ENCODE data around the gene GATC. TPM values are rescaled to one million over a fixed set of nuclear protein-coding genes. Genes with fewer than 3 reads are reported as not detected.

The GATC gene
- total and polyA plus RNA-seq, 7 experiments from 2014 or later = 14.4 to 30.6 (median 24.6) TPM

DNA sequence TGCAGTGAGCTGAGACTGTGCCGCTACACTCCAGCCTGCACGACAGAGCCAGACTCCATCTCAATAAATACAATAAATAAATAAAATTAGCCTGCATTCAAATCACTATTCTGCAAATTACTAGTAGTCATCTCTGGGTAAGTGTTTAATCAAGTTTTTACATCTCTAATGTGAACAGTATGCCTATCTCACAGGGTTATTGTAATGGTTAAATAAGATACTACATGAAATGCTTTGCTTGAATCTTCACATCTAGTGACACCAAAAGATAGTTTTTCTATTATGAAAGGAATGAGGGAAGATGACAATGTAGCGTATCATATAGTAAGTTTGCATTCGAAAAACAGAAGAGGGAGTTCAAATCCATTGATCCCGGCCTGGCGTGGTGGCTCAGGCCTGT lies 21.2 kb downstream of the GATC start:
- ChIA-PET POLR2A (interaction anchor here (3.3 to 4.5 kb wide), 3 partner anchors 9 to 28 kb away, joined by 24 to 34 read pairs (median 30); partner anchors contain the start of genes COX6A1 and DYNLL1), CTCF (interaction anchor here (0.7 to 2.8 kb wide), 8 partner anchors 8 to 1915 kb away, joined by 3 to 13 read pairs (median 6); no protein-coding TSS in a partner anchor)
- Mint-ChIP-seq H3K36me3 (peaks cover 4 to 25% (median 9%) of the 10 kb centered on the region in 5 donors), H3K4me1 (peaks cover 32 to 54% (median 49%) of the 10 kb centered on the region in 7 donors), H3K9me3 (no peaks in the 10 kb centered on the region), H3K4me3 (peak overlapping the region; percentile 7 to 93 (median 88)), H3K27ac (peak overlapping the region; percentile 4 to 87 (median 62)), H3K27me3 (no peaks in the 10 kb centered on the region)
- peaks cover 4 to 31% of the 10 kb centered on the region in 2 donors for H3K4me1 ChIP-seq (ENCODE audit: control insufficient read depth in 2 of 2, insufficient read depth in 2 of 2, low read length in 2 of 2)
- peaks cover 15 to 36% (median 32%) of the 10 kb centered on the region in 3 experiments for H3K36me3 ChIP-seq (ENCODE audit: control insufficient read depth in 2 of 3, insufficient read depth in 3 of 3, low read length in 3 of 3)
- H3K27ac ChIP-seq (ENCODE audit: low read depth, low read length) = no peak overlapping the region
- H3K4me3 ChIP-seq (ENCODE audit: low read length) = no peak overlapping the region
- intact Hi-C loops (cut with micrococcal nuclease) = no loop called here
- DNase-seq (no peak), ATAC-seq (no peak)
- no peaks in the 10 kb centered on the region for H3K27me3 ChIP-seq (ENCODE audit: control insufficient read depth in 2 of 2, insufficient read depth in 2 of 2, low read length in 2 of 2)
- no peaks in the 10 kb centered on the region for H3K9me3 ChIP-seq (ENCODE audit: control insufficient read depth in 2 of 3, low read length in 3 of 3)

DNA sequence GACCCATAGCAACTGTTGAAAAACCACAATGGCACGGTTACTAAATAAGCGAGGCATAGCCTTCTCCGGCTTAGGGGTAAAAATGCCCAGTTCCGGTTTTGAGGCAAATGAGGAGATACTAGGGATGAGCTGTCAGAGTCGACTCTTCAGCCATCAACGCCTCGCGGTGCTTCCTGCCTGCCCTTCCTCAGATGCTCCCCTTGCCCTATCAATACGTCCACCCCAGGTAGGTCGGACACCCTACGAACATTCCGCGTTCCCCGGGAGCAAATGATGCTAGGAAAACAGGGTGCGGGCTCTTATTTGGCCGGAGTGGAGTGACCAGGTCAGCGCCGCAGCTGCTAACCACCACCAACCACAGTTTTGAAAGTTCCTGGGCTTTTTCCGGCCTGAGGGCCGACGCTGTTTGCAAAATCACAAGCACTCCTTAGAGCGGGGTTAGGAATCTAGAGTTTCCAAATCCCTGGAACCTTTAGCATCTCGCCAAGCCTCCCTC lies 22.1 kb downstream of the GATC start:
- H3K4me3 ChIP-seq (ENCODE audit: low read length) = peak overlapping the region; percentile 78
- no peaks in the 10 kb centered on the region for H3K27me3 Mint-ChIP-seq
- peaks cover 35 to 59% (median 49%) of the 10 kb centered on the region in 7 donors for H3K4me1 Mint-ChIP-seq
- peak overlapping the region; percentile 86 for H3K27ac ChIP-seq (ENCODE audit: low read depth, low read length)
- no peaks in the 10 kb centered on the region for H3K27me3 ChIP-seq (ENCODE audit: control insufficient read depth in 2 of 2, insufficient read depth in 2 of 2, low read length in 2 of 2)
- intact Hi-C loops (cut with micrococcal nuclease) = loop anchor here (2.0 kb wide), 2 partner anchors 14 to 152 kb away; no protein-coding TSS in a partner anchor
- peak overlapping the region; percentile 71 to 92 (median 86) for H3K27ac Mint-ChIP-seq
- H3K9me3 ChIP-seq (ENCODE audit: control insufficient read depth in 2 of 3, low read length in 3 of 3) = no peaks in the 10 kb centered on the region
- H3K36me3 Mint-ChIP-seq = peaks cover 4 to 18% (median 9%) of the 10 kb centered on the region in 5 donors
- peak in 1 of 9 donors; percentile 30 for DNase-seq
- peaks cover 11 to 30% (median 28%) of the 10 kb centered on the region in 3 experiments for H3K36me3 ChIP-seq (ENCODE audit: control insufficient read depth in 2 of 3, insufficient read depth in 3 of 3, low read length in 3 of 3)
- ChIA-PET POLR2A (interaction anchor here (0.6 to 4.5 kb wide), 18 partner anchors 10 to 1420 kb away, joined by 3 to 34 read pairs (median 4); partner anchors contain the start of genes COQ5, COX6A1, DYNLL1 and PSMD9), CTCF (interaction anchor here (1.4 to 2.2 kb wide), 3 partner anchors 9 to 35 kb away, joined by 3 to 6 read pairs (median 5); no protein-coding TSS in a partner anchor)
- H3K9me3 Mint-ChIP-seq = no peaks in the 10 kb centered on the region
- no peak for ATAC-seq
- peak overlapping the region; percentile 75 to 99 (median 90) for H3K4me3 Mint-ChIP-seq
- peaks cover 4 to 31% of the 10 kb centered on the region in 2 donors for H3K4me1 ChIP-seq (ENCODE audit: control insufficient read depth in 2 of 2, insufficient read depth in 2 of 2, low read length in 2 of 2)

DNA sequence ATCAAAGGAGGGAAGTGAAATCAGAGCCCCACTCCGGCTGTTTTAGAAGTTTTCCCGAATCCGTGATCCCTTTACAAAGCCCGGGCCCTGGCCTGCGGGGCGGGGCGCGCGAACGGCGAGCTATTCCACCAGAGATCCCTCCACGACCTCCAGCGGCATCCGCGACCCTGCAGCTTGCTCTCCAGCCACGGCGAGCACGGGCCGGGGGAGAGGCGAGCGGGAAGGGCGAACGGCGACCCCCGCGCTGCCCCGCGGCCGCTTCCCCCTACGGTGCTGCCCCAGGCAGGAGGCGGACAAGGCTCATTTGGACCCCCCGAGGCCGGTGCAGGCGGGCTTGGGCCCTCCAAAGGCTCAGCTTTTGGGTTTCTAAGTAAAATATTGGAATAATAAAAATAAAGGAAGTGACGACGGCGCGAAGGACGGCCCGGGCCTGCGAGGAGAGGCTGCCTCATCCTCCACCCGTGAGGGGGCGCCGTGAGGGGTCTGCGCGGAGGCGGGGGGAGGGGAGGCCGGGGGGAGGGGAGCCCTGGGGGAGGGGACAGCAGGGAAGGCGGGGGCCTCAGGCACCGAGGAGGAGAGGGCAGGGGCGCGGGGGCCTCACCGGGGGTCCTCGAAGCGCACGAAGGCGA lies 22.7 kb downstream of the GATC start:
- Histone ChIP-seq H3K9me3 (ENCODE audit: control insufficient read depth in 2 of 3, low read length in 3 of 3) (no peaks in the 10 kb centered on the region), H3K27me3 (ENCODE audit: control insufficient read depth in 2 of 2, insufficient read depth in 2 of 2, low read length in 2 of 2) (no peaks in the 10 kb centered on the region), H3K4me1 (ENCODE audit: control insufficient read depth in 2 of 2, insufficient read depth in 2 of 2, low read length in 2 of 2) (peaks cover 4 to 31% of the 10 kb centered on the region in 2 donors), H3K4me3 (ENCODE audit: low read length) (peak overlapping the region; percentile 78), H3K27ac (ENCODE audit: low read depth, low read length) (peak overlapping the region; percentile 86), H3K36me3 (ENCODE audit: control insufficient read depth in 2 of 3, insufficient read depth in 3 of 3, low read length in 3 of 3) (peaks cover 5 to 25% (median 23%) of the 10 kb centered on the region in 3 experiments)
- peaks cover 4 to 15% (median 9%) of the 10 kb centered on the region in 5 donors for H3K36me3 Mint-ChIP-seq
- ATAC-seq (peak; percentile 58), DNase-seq (peak in 3 of 9 donors; percentile 19 to 61 (median 21))
- no peaks in the 10 kb centered on the region for H3K27me3 Mint-ChIP-seq
- POLR2A ChIA-PET = interaction anchor here (0.7 to 4.5 kb wide), 15 partner anchors 11 to 435 kb away, joined by 3 to 34 read pairs (median 5); partner anchors contain the start of genes COQ5, COX6A1, DYNLL1 and RNU4-1
- CTCF ChIA-PET = interaction anchor here (0.8 to 2.2 kb wide), 8 partner anchors 10 to 34 kb away, joined by 3 to 10 read pairs (median 4); no protein-coding TSS in a partner anchor
- intact Hi-C loops (cut with micrococcal nuclease) = loop anchor here (1.0 to 2.0 kb wide), 13 partner anchors 14 to 217 kb away; partner anchors contain the start of genes COX6A1 (in 2 of the 2), GATC (in 2 of the 2), TRIAP1 (in 2 of the 2) and COQ5 (in 1 of the 2)
- H3K4me3 Mint-ChIP-seq = peak overlapping the region; percentile 75 to 99 (median 90)
- H3K9me3 Mint-ChIP-seq = no peaks in the 10 kb centered on the region
- peak overlapping the region; percentile 71 to 96 (median 86) for H3K27ac Mint-ChIP-seq
- peaks cover 35 to 63% (median 49%) of the 10 kb centered on the region in 7 donors for H3K4me1 Mint-ChIP-seq

DNA sequence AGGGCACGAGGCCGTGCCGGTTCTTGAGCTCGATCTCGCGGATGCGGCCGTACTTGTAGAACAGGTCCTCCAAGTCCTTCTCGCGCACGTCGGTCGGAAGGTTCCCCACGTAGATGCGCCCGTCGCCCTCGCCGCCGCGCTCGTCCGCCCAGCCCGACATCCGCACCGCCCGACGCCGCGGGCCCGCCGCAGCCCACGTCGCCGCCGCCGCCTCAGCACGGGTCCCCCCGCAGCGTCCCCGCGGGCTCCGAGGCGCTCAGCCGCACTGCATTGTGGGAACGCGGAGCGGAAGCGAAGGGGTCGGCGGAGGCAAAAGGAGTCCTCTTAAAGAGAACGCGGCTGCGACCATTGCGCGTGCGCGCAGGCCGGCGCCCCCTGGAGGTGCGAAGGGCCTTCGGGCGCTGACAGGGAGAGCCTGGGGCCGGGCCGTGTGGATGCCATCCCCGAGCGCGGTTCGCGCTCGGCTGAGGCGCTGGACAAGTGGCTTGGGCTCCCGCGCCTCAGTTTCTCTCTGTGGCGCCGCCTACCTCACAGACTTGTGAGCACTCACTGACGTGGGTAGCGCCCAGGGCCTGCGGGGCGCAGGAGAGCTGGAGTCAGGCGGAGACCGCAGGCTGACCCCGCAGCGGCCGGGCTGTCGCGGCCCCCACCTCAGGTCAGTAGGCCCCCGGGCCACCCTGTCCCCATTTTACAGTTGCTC lies 23.4 kb downstream of the GATC start, which contains the start of gene SRSF9:
SRSF9 (minus strand) TSS at position 299 of the 700 bp plus-strand sequence; CDS start at position 160, 139 bp downstream.
- no peaks in the 10 kb centered on the region for H3K9me3 ChIP-seq (ENCODE audit: control insufficient read depth in 2 of 3, low read length in 3 of 3)
- Mint-ChIP-seq H3K9me3 (no peaks in the 10 kb centered on the region), H3K27me3 (peaks cover 0 to 2% (median 0%) of the 10 kb centered on the region in 5 donors), H3K4me1 (peaks cover 34 to 65% (median 47%) of the 10 kb centered on the region in 7 donors), H3K27ac (peak within 1 kb of the TSS; percentile 71 to 96 (median 86)), H3K4me3 (peak within 1 kb of the TSS; percentile 75 to 99 (median 90)), H3K36me3 (peaks cover 4 to 13% (median 7%) of the 10 kb centered on the region in 5 donors)
- peak; percentile 95 for ATAC-seq
- no peaks in the 10 kb centered on the region for H3K27me3 ChIP-seq (ENCODE audit: control insufficient read depth in 2 of 2, insufficient read depth in 2 of 2, low read length in 2 of 2)
- peak; percentile 96 to 100 (median 97) for DNase-seq
- H3K27ac ChIP-seq (ENCODE audit: low read depth, low read length) = peak within 1 kb of the TSS; percentile 86
- H3K4me1 ChIP-seq (ENCODE audit: control insufficient read depth in 2 of 2, insufficient read depth in 2 of 2, low read length in 2 of 2) = peaks cover 4 to 31% of the 10 kb centered on the region in 2 donors
- H3K4me3 ChIP-seq (ENCODE audit: low read length) = peak within 1 kb of the TSS; percentile 78
- POLR2A ChIA-PET = interaction anchor here (0.7 to 4.5 kb wide), 17 partner anchors 10 to 434 kb away, joined by 3 to 34 read pairs (median 4); partner anchors contain the start of genes COQ5, COX6A1, DYNLL1 and RNU4-1
- CTCF ChIA-PET = interaction anchor here (0.8 to 2.2 kb wide), 12 partner anchors 11 to 178 kb away, joined by 3 to 10 read pairs (median 4); partner anchors contain the start of gene RNU4-2
- intact Hi-C loops (cut with micrococcal nuclease) = loop anchor here (1.0 to 2.0 kb wide), 13 partner anchors 15 to 217 kb away; partner anchors contain the start of genes COX6A1 (in 2 of the 2), GATC (in 2 of the 2), TRIAP1 (in 2 of the 2) and COQ5 (in 1 of the 2)
- peaks cover 0 to 18% (median 16%) of the 10 kb centered on the region in 3 experiments for H3K36me3 ChIP-seq (ENCODE audit: control insufficient read depth in 2 of 3, insufficient read depth in 3 of 3, low read length in 3 of 3)

DNA sequence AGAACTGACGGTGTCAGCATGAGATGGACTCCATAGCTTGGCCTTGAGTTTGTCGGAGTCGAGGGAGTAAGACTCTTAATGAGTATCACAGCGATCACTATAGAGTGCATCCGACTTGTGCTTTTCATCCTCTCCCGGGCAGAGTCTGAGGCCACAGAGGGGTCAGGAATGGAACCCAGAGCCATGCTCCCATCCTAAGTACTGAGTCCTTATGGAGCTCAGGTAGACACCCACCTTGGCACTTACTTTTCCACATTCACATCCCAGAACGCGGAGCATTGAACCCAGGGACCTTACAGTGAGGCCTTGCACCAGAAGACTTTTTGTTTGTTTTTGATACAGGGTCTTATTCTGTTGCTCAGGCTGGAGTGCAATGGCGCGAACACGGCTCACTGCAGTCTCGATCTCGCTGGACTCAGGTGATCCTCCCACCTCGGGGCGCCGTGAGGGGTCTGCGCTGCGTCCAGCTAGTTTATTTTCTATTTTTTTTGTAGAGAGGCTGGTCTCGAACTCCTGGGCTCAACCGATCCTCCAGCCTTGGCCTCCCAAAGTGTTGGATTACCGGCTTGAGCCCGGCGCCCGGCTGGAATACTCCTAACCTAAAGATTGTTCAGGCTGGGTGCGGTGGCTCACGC lies 24.0 kb downstream of the GATC start:
- H3K4me3 ChIP-seq (ENCODE audit: low read length) = peak overlapping the region; percentile 78
- H3K4me1 ChIP-seq (ENCODE audit: control insufficient read depth in 2 of 2, insufficient read depth in 2 of 2, low read length in 2 of 2) = peaks cover 4 to 31% of the 10 kb centered on the region in 2 donors
- H3K27ac Mint-ChIP-seq = peak overlapping the region in 8 of 9 donors; percentile 48 to 96 (median 86)
- ChIA-PET POLR2A (interaction anchor here (0.8 to 4.5 kb wide), 12 partner anchors 9 to 273 kb away, joined by 3 to 34 read pairs (median 6); partner anchors contain the start of genes COQ5, COX6A1, DYNLL1 and RNU4-1), CTCF (interaction anchor here (1.1 to 2.0 kb wide), 7 partner anchors 24 to 179 kb away, joined by 3 to 10 read pairs (median 4); partner anchors contain the start of gene RNU4-2)
- H3K9me3 Mint-ChIP-seq = no peaks in the 10 kb centered on the region
- H3K36me3 Mint-ChIP-seq = peaks cover 2 to 10% (median 4%) of the 10 kb centered on the region in 5 donors
- DNase-seq (no peak), ATAC-seq (peak; percentile 8)
- intact Hi-C loops (cut with micrococcal nuclease) = no loop called here
- H3K27me3 ChIP-seq (ENCODE audit: control insufficient read depth in 2 of 2, insufficient read depth in 2 of 2, low read length in 2 of 2) = no peaks in the 10 kb centered on the region
- peak overlapping the region; percentile 75 to 99 (median 90) for H3K4me3 Mint-ChIP-seq
- peaks cover 0 to 5% (median 0%) of the 10 kb centered on the region in 5 donors for H3K27me3 Mint-ChIP-seq
- peaks cover 0 to 13% (median 10%) of the 10 kb centered on the region in 3 experiments for H3K36me3 ChIP-seq (ENCODE audit: control insufficient read depth in 2 of 3, insufficient read depth in 3 of 3, low read length in 3 of 3)
- H3K27ac ChIP-seq (ENCODE audit: low read depth, low read length) = peak overlapping the region; percentile 86
- H3K9me3 ChIP-seq (ENCODE audit: control insufficient read depth in 2 of 3, low read length in 3 of 3) = no peaks in the 10 kb centered on the region
- H3K4me1 Mint-ChIP-seq = peaks cover 32 to 66% (median 44%) of the 10 kb centered on the region in 7 donors
